IMR-90 (cell line): Measurements from ENCODE around the gene TRAF3. TPM values are rescaled to one million over a fixed set of nuclear protein-coding genes. Genes with fewer than 3 reads are reported as not detected.

Experiments used
- ATAC-seq: fragments of 200-7000 bp; cut with Tn5 transposase; 2 replicates; pipeline ENCODE4 v1.9.1; 2020; ENCODE audit warnings: low read depth, mild to moderate bottlenecking, moderate library complexity
- BruUV-seq: library from RNA; stranded (reverse); fragments of 400-500 nt; replicated peaks from 2 replicates; lab custom pipeline; 2021; lab: Mats Ljungman, UMichigan
- CTCF ChIA-PET: fragments of 300-600 bp; formaldehyde crosslinking; extraction: SDS; loops from one replicate; lab custom pipeline; 2021; ENCODE audit warnings: antibody characterized with exemption; lab: Yijun Ruan, JAX
- POLR2A ChIA-PET: fragments of 300-600 bp; sonication (Branson Sonifier 250); formaldehyde crosslinking; loops from one replicate; lab custom pipeline; 2022; ENCODE audit warnings: antibody characterized with exemption; ENCODE audit not compliant: unreplicated experiment; lab: Charles Lee
- DNase-seq: peaks from one replicate; pipeline ENCODE4 v3.0.0; 2013
- H2AFZ ChIP-seq: replicated peaks from 2 replicates; pipeline ENCODE3; 2013; ENCODE audit warnings: low read length, mild to moderate bottlenecking; ENCODE audit not compliant: poor library complexity
- H2AK5ac ChIP-seq: 2 replicates; pipeline ENCODE4 v1.6.1; 2013; ENCODE audit warnings: low read depth, low read length, inconsistent platforms
- H2AK9ac ChIP-seq: replicated peaks from 2 replicates; pipeline ENCODE3; 2013; ENCODE audit warnings: mild to moderate bottlenecking, low read depth, low read length, moderate library complexity; ENCODE audit not compliant: poor library complexity
- H2BK120ac ChIP-seq: 2 replicates; pipeline ENCODE4 v1.6.1; 2013; ENCODE audit warnings: low read depth, low read length, inconsistent platforms
- H2BK15ac ChIP-seq: 3 replicates; pipeline ENCODE4 v1.6.1; 2013; ENCODE audit warnings: low read depth, low read length, inconsistent platforms
- H2BK20ac ChIP-seq: 2 replicates; pipeline ENCODE4 v1.6.1; 2013; ENCODE audit warnings: low read depth, mild to moderate bottlenecking, inconsistent platforms, low read length, moderate library complexity
- H2BK5ac ChIP-seq: 2 replicates; pipeline ENCODE4 v1.6.1; 2013; ENCODE audit warnings: mild to moderate bottlenecking, low read depth, low read length, inconsistent platforms; ENCODE audit not compliant: poor library complexity, severe bottlenecking
- H3K14ac ChIP-seq: replicated peaks from 2 replicates; pipeline ENCODE4 v1.6.1; 2013; ENCODE audit warnings: low read depth, low read length, inconsistent platforms
- H3K18ac ChIP-seq: 2 replicates; pipeline ENCODE4 v1.6.1; 2013; ENCODE audit warnings: low read depth, low read length, control low read depth
- H3K23ac ChIP-seq: 2 replicates; pipeline ENCODE4 v1.6.1; 2013; ENCODE audit warnings: low read depth, low read length, inconsistent platforms
- H3K27ac ChIP-seq: 2 replicates; pipeline ENCODE4 v1.5.1; 2013; ENCODE audit warnings: mild to moderate bottlenecking, control low read depth, low read length; ENCODE audit not compliant: insufficient read depth
- H3K27me3 ChIP-seq: 2 replicates; pipeline ENCODE4 v1.6.1; 2013; ENCODE audit warnings: low read length; ENCODE audit not compliant: control insufficient read depth, insufficient read depth
- H3K36me3 ChIP-seq: 2 replicates; pipeline ENCODE4 v1.6.1; 2013; ENCODE audit warnings: low read length, mixed read lengths; ENCODE audit not compliant: control insufficient read depth, insufficient read depth
- H3K4ac ChIP-seq: 2 replicates; pipeline ENCODE4 v1.6.1; 2013; ENCODE audit warnings: low read depth, low read length, inconsistent platforms
- H3K4me1 ChIP-seq: 2 replicates; pipeline ENCODE4 v1.6.1; 2013; ENCODE audit warnings: low read length, mixed read lengths; ENCODE audit not compliant: control insufficient read depth, insufficient read depth
- H3K4me2 ChIP-seq: 2 replicates; pipeline ENCODE4 v1.6.1; 2013; ENCODE audit warnings: low read depth, mild to moderate bottlenecking, control low read depth, low read length, moderate library complexity
- H3K4me3 ChIP-seq: 2 replicates; pipeline ENCODE4 v1.5.1; 2013; ENCODE audit warnings: low read depth, mild to moderate bottlenecking, control low read depth, low read length, moderate library complexity; ENCODE audit not compliant: insufficient read depth
- H3K56ac ChIP-seq: 2 replicates; pipeline ENCODE4 v1.6.1; 2013; ENCODE audit warnings: low read length, inconsistent platforms; ENCODE audit not compliant: insufficient read depth; ENCODE audit errors: extremely low read depth
- H3K79me1 ChIP-seq, 2 experiments: 2 replicates each; pipeline ENCODE4 v1.6.1; 2013; ENCODE audit warnings: low read length in 2 of 2, inconsistent platforms in 1 of 2, low read depth in 1 of 2
- H3K9ac ChIP-seq: 2 replicates; pipeline ENCODE4 v1.6.1; 2013; ENCODE audit warnings: low read depth, low read length, control low read depth
- H3K9me1 ChIP-seq: 2 replicates; pipeline ENCODE4 v1.6.1; 2013; ENCODE audit warnings: low read length, inconsistent platforms; ENCODE audit not compliant: insufficient read depth
- H3K9me3 ChIP-seq: 2 replicates; pipeline ENCODE4 v1.6.1; 2013; ENCODE audit warnings: low read length; ENCODE audit not compliant: control insufficient read depth, insufficient read depth
- H4K20me1 ChIP-seq: 2 replicates; pipeline ENCODE4 v1.6.1; 2013; ENCODE audit warnings: low read length, inconsistent platforms; ENCODE audit not compliant: insufficient read depth
- H4K5ac ChIP-seq: 2 replicates; pipeline ENCODE4 v1.6.1; 2013; ENCODE audit warnings: mild to moderate bottlenecking, low read depth, low read length, control low read depth
- H4K8ac ChIP-seq, 2 experiments: 2 replicates each; pipeline ENCODE4 v1.6.1; 2013; ENCODE audit warnings: low read depth in 2 of 2, low read length in 2 of 2, control low read depth in 1 of 2, inconsistent platforms in 1 of 2
- H4K91ac ChIP-seq: 2 replicates; pipeline ENCODE4 v1.6.1; 2013; ENCODE audit warnings: low read depth, low read length, inconsistent platforms; ENCODE audit not compliant: insufficient read depth
- BHLHE40 ChIP-seq: fragments of 150-350 bp; IDR thresholded peaks from 2 replicates; pipeline ENCODE4 v1.6.1; 2016; ENCODE audit warnings: mild to moderate bottlenecking, low read depth, low read length
- CEBPB ChIP-seq: IDR thresholded peaks from 2 replicates; pipeline ENCODE4 v1.6.1; 2012; ENCODE audit warnings: low read depth, low read length, improper control_type of control experiment
- CHD1 ChIP-seq: IDR thresholded peaks from 2 replicates; pipeline ENCODE4 v1.6.1; 2012; ENCODE audit warnings: low read depth, low read length, improper control_type of control experiment
- FOS ChIP-seq: fragments of 150-350 bp; IDR thresholded peaks from 2 replicates; pipeline ENCODE4 v1.6.1; 2016; ENCODE audit warnings: low read depth, low read length
- MAFK ChIP-seq: IDR thresholded peaks from 2 replicates; pipeline ENCODE4 v1.6.1; 2012; ENCODE audit warnings: low read depth, low read length, improper control_type of control experiment
- MAZ ChIP-seq: IDR thresholded peaks from 2 replicates; pipeline ENCODE4 v1.6.1; 2012; ENCODE audit warnings: low read depth, mild to moderate bottlenecking, low read length, improper control_type of control experiment, moderate library complexity, borderline replicate concordance
- MXI1 ChIP-seq: IDR thresholded peaks from 2 replicates; pipeline ENCODE4 v1.6.1; 2012; ENCODE audit warnings: low read depth, mild to moderate bottlenecking, low read length, moderate library complexity, borderline replicate concordance
- NFE2L2 ChIP-seq: fragments of 150-350 bp; IDR thresholded peaks from 2 replicates; pipeline ENCODE4 v1.6.1; 2016; ENCODE audit warnings: low read depth, mild to moderate bottlenecking, low read length
- POLR2A ChIP-seq: IDR thresholded peaks from 2 replicates; pipeline ENCODE4 v1.6.1; 2012; ENCODE audit warnings: mild to moderate bottlenecking, low read depth, low read length
- RAD21 ChIP-seq: IDR thresholded peaks from 2 replicates; pipeline ENCODE4 v1.6.1; 2012; ENCODE audit warnings: low read length, improper control_type of control experiment
- RCOR1 ChIP-seq: IDR thresholded peaks from 2 replicates; pipeline ENCODE4 v1.6.1; 2012; ENCODE audit warnings: mild to moderate bottlenecking, low read length, improper control_type of control experiment; ENCODE audit not compliant: insufficient replicate concordance
- RFX5 ChIP-seq: IDR thresholded peaks from 2 replicates; pipeline ENCODE4 v1.8.0; 2012; ENCODE audit warnings: low read depth, mild to moderate bottlenecking, low read length, moderate library complexity
- SMC3 ChIP-seq: fragments of 150-350 bp; IDR thresholded peaks from 2 replicates; pipeline ENCODE4 v1.6.1; 2016; ENCODE audit warnings: low read depth, mild to moderate bottlenecking, antibody characterized with exemption, low read length, moderate library complexity
- USF2 ChIP-seq: fragments of 150-350 bp; IDR thresholded peaks from 2 replicates; pipeline ENCODE4 v1.6.1; 2017; ENCODE audit warnings: mild to moderate bottlenecking, antibody characterized with exemption, low read length, low read depth
- WGBS, 2 experiments: methylation state at CpG; one replicate each; pipeline versions ENCODE4 v1.1.5 to v1.1.7; 2013; ENCODE audit warnings: missing lambda C conversion rate in 2 of 2; ENCODE audit not compliant: insufficient read length in 1 of 2; ENCODE audit errors: extremely low coverage in 2 of 2; 5-methylcytosine and 5-hydroxymethylcytosine counted together
- dilution Hi-C: fragments of 300-500 bp; cut with HindIII; formaldehyde crosslinking; loops from one replicate; pipeline ENCODE4 v1.14.3; 2018; ENCODE audit warnings: low sequenced_read_pairs; ENCODE audit not compliant: unreplicated experiment
- in situ Hi-C: fragments of 300-500 bp; cut with MboI; formaldehyde crosslinking; loops from 3 replicates; pipeline ENCODE4 v1.14.3; 2019; ENCODE audit warnings: low sequenced_read_pairs, inconsistent platforms, mixed read lengths
- intact Hi-C: fragments of 100-400 bp; cut with micrococcal nuclease; formaldehyde crosslinking; loops from 2 replicates; pipeline ENCODE4 v1.10.0; 2022
- polyA plus RNA-seq, 3 experiments: library from polyadenylated mRNA; depleted of rRNA; stranded (reverse); fragments of >200 nt; gene quantifications; 2 replicates each; pipeline ENCODE4 v1.2.3, GENCODE V29; 2012; ENCODE audit warnings: low replicate concordance in 1 of 3
- total RNA-seq: library from RNA; depleted of rRNA; stranded (reverse); fragments of >200 nt; gene quantifications from 2 replicates; pipeline ENCODE4 v1.2.3, GENCODE V29; 2012
- TF ChIP-seq, protein P1 (sequence below): fragments of 150-350 bp; IDR thresholded peaks from 2 replicates; pipeline ENCODE4 v1.6.1; 2016; ENCODE audit warnings: low read depth, mild to moderate bottlenecking, low read length, moderate library complexity, borderline replicate concordance

The TRAF3 gene
- total and polyA plus RNA-seq, 2 of the 4 experiments (the other 2 are of a cell fraction) = 21.2 to 25.3 TPM

GRCh38 chr14:102849526-102850379 is 72.5 kb downstream of the TRAF3 start:
- ATAC-seq (peak; percentile 69), DNase-seq (peak; percentile 64)
- H3K23ac ChIP-seq = peak overlapping the region; percentile 19; the same call in 1 of the 2 replicates
- peak overlapping the region; percentile 16; the same call in 1 of the 2 replicates for H3K9ac ChIP-seq
- peak overlapping the region in 1 of 2 experiments; percentile 48; a peak in 2 of 4 replicates for H4K8ac ChIP-seq
- no peak overlapping the region for H2AFZ ChIP-seq
- H3K14ac ChIP-seq = 0 out of 2 replicates have a peak overlapping the region, but pooled peaks have one; percentile 30
- CTCF ChIA-PET = interaction anchor here (0.6 to 1.0 kb wide), 3 partner anchors 11 to 30 kb away, joined by 3 to 4 read pairs (median 3); no protein-coding TSS in a partner anchor
- no peaks in the 10 kb centered on the region for H3K9me3 ChIP-seq
- no peak overlapping the region for H2BK15ac ChIP-seq
- peak overlapping the region; percentile 8; the same call in 1 of the 2 replicates for H3K27ac ChIP-seq
- no peaks in the 10 kb centered on the region for H3K36me3 ChIP-seq
- H2BK120ac ChIP-seq = peak overlapping the region; percentile 0; the same call in 1 of the 2 replicates
- H2BK20ac ChIP-seq = no peak overlapping the region
- peaks cover 15% of the 10 kb centered on the region; the same call in 1 of the 2 replicates for H4K20me1 ChIP-seq
- peak overlapping the region; percentile 25 for H2AK9ac ChIP-seq
- H3K4me1 ChIP-seq = peaks cover 5% of the 10 kb centered on the region
- BruUV-seq = no TSS peak
- intact Hi-C loops = no loop called here
- H3K79me1 ChIP-seq = peaks cover 21 to 51% of the 10 kb centered on the region in 2 experiments
- H3K4me2 ChIP-seq = peak overlapping the region; percentile 80
- H4K91ac ChIP-seq = no peak overlapping the region
- H4K5ac ChIP-seq = peak overlapping the region; percentile 37; the same call in 1 of the 2 replicates
- H2AK5ac ChIP-seq = peak overlapping the region; percentile 35; the same call in 1 of the 2 replicates
- in situ Hi-C loops = no loop called here
- dilution Hi-C loops = no loop called here
- POLR2A ChIA-PET = interaction anchor here (0.6 kb wide), 1 partner anchor 118 kb away, joined by 3 read pairs; no protein-coding TSS in a partner anchor
- H3K9me1 ChIP-seq = peaks cover 7% of the 10 kb centered on the region
- H2BK5ac ChIP-seq = no peak overlapping the region
- H3K4ac ChIP-seq = 0 out of 2 replicates have a peak overlapping the region, but pooled peaks have one; percentile 33
- no peaks in the 10 kb centered on the region for H3K27me3 ChIP-seq
- WGBS, 2 experiments = 31% methylated on average over 2 of the region's 6 CpGs; no CpG with 5 or more reads in 1 of the 2 experiments
- H3K4me3 ChIP-seq = no peak overlapping the region; the same call in 1 of the 2 replicates
- no peak overlapping the region for H3K18ac ChIP-seq
- no peak overlapping the region for H3K56ac ChIP-seq
- TF ChIP-seq CHD1 = no peak
- TF ChIP-seq NFE2L2 = no peak
- no peak for TF ChIP-seq MAZ
- no peak for TF ChIP-seq MXI1
- TF ChIP-seq, protein P1, sequence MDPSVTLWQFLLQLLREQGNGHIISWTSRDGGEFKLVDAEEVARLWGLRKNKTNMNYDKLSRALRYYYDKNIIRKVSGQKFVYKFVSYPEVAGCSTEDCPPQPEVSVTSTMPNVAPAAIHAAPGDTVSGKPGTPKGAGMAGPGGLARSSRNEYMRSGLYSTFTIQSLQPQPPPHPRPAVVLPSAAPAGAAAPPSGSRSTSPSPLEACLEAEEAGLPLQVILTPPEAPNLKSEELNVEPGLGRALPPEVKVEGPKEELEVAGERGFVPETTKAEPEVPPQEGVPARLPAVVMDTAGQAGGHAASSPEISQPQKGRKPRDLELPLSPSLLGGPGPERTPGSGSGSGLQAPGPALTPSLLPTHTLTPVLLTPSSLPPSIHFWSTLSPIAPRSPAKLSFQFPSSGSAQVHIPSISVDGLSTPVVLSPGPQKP = no peak
- no peak for TF ChIP-seq RCOR1
- no peak for TF ChIP-seq RAD21
- no peak for TF ChIP-seq SMC3
- no peak for TF ChIP-seq POLR2A
- no peak for TF ChIP-seq USF2
- TF ChIP-seq MAFK = no peak
- no peak for TF ChIP-seq BHLHE40
- TF ChIP-seq CEBPB = no peak
- TF ChIP-seq RFX5 = no peak
- no peak for TF ChIP-seq FOS
